Hepatocyte (in vitro differentiated cells): ENCODE measurements around the gene PDE3B.

ENCODE experiments used
- CTCF ChIP-seq: fragments of 200-600 bp; sonication (generic); IDR thresholded peaks from 2 replicates; pipeline ENCODE4 v1.5.1; 2016; ENCODE audit warnings: antibody characterized with exemption, mild to moderate bottlenecking; ENCODE audit not compliant: poor library complexity
- EZH2 ChIP-seq: fragments of 200-600 bp; sonication (generic); IDR thresholded peaks from 2 replicates; pipeline ENCODE4 v1.6.1; 2016; ENCODE audit warnings: antibody characterized with exemption, mild to moderate bottlenecking, borderline replicate concordance
- EZH2phosphoT487 ChIP-seq: fragments of 200-600 bp; sonication (generic); IDR thresholded peaks from one replicate; pipeline ENCODE4 v1.6.1; 2018; ENCODE audit warnings: antibody characterized with exemption, mild to moderate bottlenecking, low read depth, moderate library complexity; ENCODE audit not compliant: unreplicated experiment, severe bottlenecking

- TF ChIP-seq CTCF (peak; percentile 63), EZH2 (no peak), EZH2phosphoT487 (no peak)
These were observed 261.1 kb downstream of the PDE3B start for GRCh38 chr11:14904745-14905103.
